Right lobe of liver (tissue), 4 donors: ENCODE results near the gene TMC2.

Experiments used
- CTCF ChIP-seq, 4 donors: fragments of 200-600 bp in 3 of 4; fragments of 450-650 bp in 1 of 4; IDR thresholded peaks; one replicate each; pipeline versions ENCODE4 v1.5.1 to v1.8.0; 2016 to 2022; ENCODE audit warnings: antibody characterized with exemption in 4 of 4, mild to moderate bottlenecking in 2 of 4
- POLR2A ChIP-seq: fragments of 450-650 bp; IDR thresholded peaks from one replicate; pipeline ENCODE4 v1.6.1; 2017; ENCODE audit warnings: antibody characterized with exemption, mild to moderate bottlenecking
- donor health status: DM: no; HTN: no; CAD: no.
- donor health status: DM: no; HTN: no; CAD: no.
- donor health status: DM: no; HTN: yes; CAD: no.

DNA sequence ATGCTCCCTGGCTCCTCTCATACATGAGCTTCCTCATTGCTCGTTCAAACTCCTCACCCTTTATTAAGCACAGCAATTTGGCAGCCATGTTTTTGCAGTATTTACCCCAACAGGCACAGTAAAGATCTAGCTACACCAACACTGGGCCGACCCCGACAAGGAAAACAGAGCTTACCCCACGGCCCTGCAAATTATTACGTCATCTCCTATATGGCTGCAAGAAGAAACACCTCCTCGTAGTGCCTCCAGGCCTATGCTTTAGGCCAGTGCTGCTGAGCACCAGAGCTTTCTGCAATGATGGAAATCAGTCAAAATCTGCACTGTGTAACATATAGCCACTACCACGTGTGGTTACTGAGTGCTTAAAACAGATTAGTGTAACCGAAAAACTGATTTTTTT lies 26.7 kb downstream of the TMC2 start:
- TF ChIP-seq CTCF (IDR thresholded peaks at IDR 0.05), result no peak
- TF ChIP-seq POLR2A, result no peak
